ENCODE data around the gene C2orf72. TPM values are rescaled to one million over a fixed set of nuclear protein-coding genes. Genes with fewer than 3 reads are reported as not detected.
"Not testable (repeated sequence)": the region's sequence is repeated elsewhere in the genome, so short reads cannot be mapped to it uniquely, and the experiment has no call there.

Gene C2orf72
- polyA plus RNA-seq, 6 donors from 2014 or later, result not detected

DNA sequence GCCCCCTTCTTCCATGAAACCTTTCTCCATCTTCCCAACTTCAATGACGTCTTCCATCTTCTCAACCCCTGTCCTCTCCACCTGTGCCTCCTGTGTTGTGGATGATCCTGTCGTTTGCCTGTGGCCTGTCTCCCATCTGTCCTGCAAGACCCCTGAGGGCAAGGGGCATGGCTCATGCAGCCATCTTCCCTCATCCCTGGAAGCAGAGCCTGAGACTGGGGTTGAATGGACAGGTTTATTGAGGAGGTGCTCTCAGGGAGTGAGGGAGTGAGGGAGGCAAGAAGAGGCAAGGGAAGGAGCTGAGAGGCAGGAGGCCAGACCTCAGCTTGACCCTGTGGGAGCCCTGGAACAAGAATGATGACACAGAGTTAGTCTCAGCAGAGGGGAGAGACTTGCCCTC is 34.1 kb upstream of the C2orf72 start:
- no peak overlapping the region for H3K4me3 Mint-ChIP-seq
- H3K27ac Mint-ChIP-seq, result no peak overlapping the region
- H3K36me3 Mint-ChIP-seq, result peaks cover 0 to 12% of the 10 kb centered on the region in 2 donors
- peaks cover 0 to 13% (median 0%) of the 10 kb centered on the region in 3 donors for H3K4me1 Mint-ChIP-seq
- peaks cover 32 to 51% (median 40%) of the 10 kb centered on the region in 3 donors for H3K27me3 Mint-ChIP-seq
- DNase-seq (no peak), ATAC-seq (ENCODE audit: low read depth in 2 of 2) (no peak)
- peaks cover 2 to 15% (median 7%) of the 10 kb centered on the region in 7 donors for H3K9me3 Mint-ChIP-seq

DNA sequence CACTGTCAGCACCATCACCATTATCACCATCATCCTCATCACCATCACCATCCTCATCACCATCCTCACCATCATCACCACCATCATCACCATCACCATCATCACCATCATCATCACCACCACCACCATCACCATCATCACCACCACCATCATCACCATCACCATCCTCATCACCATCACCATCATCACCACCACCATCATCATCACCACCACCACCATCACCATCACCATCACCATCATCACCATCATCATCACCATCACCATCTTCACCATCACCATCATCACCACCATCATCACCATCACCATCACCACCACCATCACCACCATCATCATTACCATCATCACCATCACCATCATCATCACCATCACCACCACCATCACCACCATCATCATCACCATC is 32.4 kb upstream of the C2orf72 start:
- not testable (repeated sequence) for ATAC-seq (ENCODE audit: low read depth in 2 of 2); H3K4me3 Mint-ChIP-seq; DNase-seq
- Mint-ChIP-seq H3K9me3 (peaks cover 2 to 15% (median 7%) of the 10 kb centered on the region in 7 donors), H3K36me3 (peaks cover 0 to 12% of the 10 kb centered on the region in 2 donors), H3K4me1 (peaks cover 0 to 13% (median 0%) of the 10 kb centered on the region in 3 donors), H3K27me3 (peaks cover 20 to 38% (median 30%) of the 10 kb centered on the region in 3 donors), H3K27ac (peak overlapping the region in 1 of 6 donors; percentile 27)

DNA sequence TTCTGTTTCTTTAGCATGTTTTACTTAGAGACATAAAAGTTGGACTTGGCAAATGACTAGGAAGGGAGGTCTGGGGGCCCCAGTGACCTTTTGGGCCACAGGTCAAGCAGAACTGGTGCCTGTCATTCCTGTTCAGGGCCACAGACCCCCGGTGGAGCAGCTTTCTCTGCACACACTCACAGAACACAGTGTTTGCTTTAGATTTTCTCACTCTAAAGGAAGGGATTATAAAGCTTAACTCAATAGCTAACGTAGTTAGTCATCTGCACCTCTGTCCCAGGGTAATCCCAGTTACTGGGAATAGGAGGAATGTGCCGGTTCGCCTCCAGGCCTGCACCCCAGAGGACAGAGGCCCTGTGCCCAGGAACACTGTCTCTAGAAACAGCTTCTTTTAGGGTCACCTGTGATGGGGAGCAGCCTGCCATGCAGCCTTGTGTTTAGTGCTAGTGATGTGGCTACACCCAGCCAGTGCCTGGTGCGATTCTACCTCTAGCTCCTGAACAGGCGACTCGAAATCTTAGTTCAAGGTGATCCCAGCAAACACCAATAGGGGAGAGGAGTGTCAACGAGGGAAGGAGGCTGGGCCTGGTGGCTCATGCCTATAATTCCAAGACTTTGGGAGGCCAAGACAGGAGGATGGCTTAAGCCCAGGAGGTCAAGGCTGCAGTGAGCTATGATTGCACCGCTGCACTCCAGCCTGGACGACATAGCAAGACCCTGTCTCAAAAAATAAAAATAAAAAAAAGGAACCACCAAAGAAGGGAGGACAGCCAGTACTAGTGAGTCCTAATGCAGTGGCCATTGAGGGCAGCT is 29.8 kb upstream of the C2orf72 start:
- Mint-ChIP-seq H3K27ac (no peak overlapping the region), H3K27me3 (peaks cover 4 to 22% (median 21%) of the 10 kb centered on the region in 3 donors), H3K4me1 (peaks cover 0 to 9% (median 0%) of the 10 kb centered on the region in 3 donors), H3K36me3 (peaks cover 0 to 12% of the 10 kb centered on the region in 2 donors), H3K4me3 (peak overlapping the region in 1 of 8 donors; percentile 21), H3K9me3 (peaks cover 2 to 15% (median 7%) of the 10 kb centered on the region in 7 donors)
- ATAC-seq (ENCODE audit: low read depth in 2 of 2), result no peak
- DNase-seq, result no peak

DNA sequence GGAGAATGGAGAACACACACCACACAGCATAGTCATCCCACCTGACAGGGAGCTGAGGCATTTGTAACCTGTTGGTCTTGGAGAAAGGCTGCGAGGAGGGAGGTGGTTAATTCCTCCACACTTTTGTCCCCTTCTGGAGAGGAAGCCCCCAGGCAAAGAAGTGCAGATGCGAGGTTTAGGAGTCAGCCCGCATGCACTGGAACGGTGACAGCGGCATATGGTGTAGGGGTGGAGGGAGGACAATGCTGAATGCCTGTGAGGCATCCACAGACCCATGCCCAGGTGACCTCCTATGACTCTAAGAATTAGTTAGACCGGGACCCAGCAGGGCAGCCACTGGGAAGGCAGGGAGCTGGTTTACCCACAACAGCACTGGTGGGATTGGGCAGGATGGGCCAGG is 29.2 kb upstream of the C2orf72 start:
- peaks cover 0 to 12% of the 10 kb centered on the region in 2 donors for H3K36me3 Mint-ChIP-seq
- no peak overlapping the region for H3K4me3 Mint-ChIP-seq
- H3K4me1 Mint-ChIP-seq, result peaks cover 0 to 9% (median 0%) of the 10 kb centered on the region in 3 donors
- H3K9me3 Mint-ChIP-seq, result peaks cover 2 to 15% (median 7%) of the 10 kb centered on the region in 7 donors
- no peak for ATAC-seq (ENCODE audit: low read depth in 2 of 2)
- no peak overlapping the region for H3K27ac Mint-ChIP-seq
- H3K27me3 Mint-ChIP-seq, result peaks cover 4 to 28% (median 19%) of the 10 kb centered on the region in 3 donors
- DNase-seq, result no peak

DNA sequence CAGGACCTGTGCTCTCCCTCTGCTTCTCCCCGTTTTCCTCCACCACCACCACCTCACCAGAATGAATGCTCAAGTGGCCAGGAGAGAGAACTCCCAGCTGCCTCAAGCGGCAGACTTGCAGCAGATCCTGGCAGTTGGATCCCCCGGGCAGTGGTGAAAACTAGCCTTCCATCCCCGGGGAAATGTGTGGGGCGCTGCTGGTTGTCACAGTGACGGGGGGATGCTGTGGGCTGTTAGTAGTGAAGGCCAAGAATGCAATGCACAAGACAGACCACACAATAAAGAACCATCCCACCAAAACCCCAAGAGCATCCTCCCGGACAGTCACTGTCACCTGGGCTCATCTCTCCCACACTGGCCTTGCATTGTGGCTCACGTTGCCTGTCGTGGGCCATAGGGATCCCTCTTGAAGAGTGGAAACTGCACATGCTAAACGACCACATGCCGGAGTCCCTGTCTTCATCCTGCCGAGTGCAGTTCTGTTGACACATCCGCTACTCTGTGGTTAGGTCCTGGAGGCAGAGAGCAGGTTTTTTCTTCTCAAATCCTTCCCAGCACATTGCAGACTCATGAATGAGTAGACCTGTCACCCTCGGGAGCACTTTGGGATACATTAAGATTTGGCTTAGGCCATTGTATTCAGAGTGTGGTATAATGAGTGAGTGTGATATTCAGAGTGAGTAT is 27.9 kb upstream of the C2orf72 start:
- Mint-ChIP-seq H3K9me3 (peaks cover 2 to 11% (median 7%) of the 10 kb centered on the region in 7 donors), H3K4me1 (peaks cover 0 to 9% (median 0%) of the 10 kb centered on the region in 3 donors), H3K36me3 (peaks cover 0 to 12% of the 10 kb centered on the region in 2 donors), H3K4me3 (no peak overlapping the region), H3K27ac (no peak overlapping the region), H3K27me3 (peaks cover 4 to 31% (median 19%) of the 10 kb centered on the region in 3 donors)
- no peak for ATAC-seq (ENCODE audit: low read depth in 2 of 2)
- no peak for DNase-seq

DNA sequence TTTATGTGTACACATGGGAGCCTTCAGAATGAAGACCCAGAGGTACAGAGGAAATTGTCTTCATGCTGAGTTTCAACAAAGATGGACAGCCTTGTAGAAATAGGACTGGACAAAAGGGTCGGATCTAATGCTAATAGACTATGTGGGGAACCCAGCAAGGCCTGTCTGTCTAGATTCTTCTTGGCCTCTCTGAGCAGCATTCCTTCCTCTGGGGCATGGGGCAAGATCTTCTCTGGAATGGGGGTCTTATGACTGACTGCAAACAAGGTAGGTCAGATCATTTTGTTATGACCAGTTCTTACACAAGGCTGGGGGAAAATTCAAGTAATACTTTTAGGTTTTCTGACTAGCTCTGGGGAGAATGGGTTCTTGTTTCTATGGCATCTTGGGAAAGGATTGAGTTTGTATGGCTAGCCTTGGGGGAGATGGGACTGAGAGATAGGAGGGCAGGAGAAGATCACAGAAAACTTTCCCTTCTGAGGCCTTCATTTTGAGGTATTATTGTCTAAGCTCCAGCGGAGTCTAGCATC is 27.1 kb upstream of the C2orf72 start:
- DNase-seq, result no peak
- peaks cover 0 to 39% (median 26%) of the 10 kb centered on the region in 3 donors for H3K27me3 Mint-ChIP-seq
- peaks cover 0 to 5% of the 10 kb centered on the region in 2 donors for H3K36me3 Mint-ChIP-seq
- peaks cover 0 to 4% (median 0%) of the 10 kb centered on the region in 3 donors for H3K4me1 Mint-ChIP-seq
- H3K4me3 Mint-ChIP-seq, result no peak overlapping the region
- H3K9me3 Mint-ChIP-seq, result peaks cover 0 to 4% (median 3%) of the 10 kb centered on the region in 7 donors
- H3K27ac Mint-ChIP-seq, result peak overlapping the region in 2 of 6 donors; percentile 16 to 18
- no peak for ATAC-seq (ENCODE audit: low read depth in 2 of 2)

DNA sequence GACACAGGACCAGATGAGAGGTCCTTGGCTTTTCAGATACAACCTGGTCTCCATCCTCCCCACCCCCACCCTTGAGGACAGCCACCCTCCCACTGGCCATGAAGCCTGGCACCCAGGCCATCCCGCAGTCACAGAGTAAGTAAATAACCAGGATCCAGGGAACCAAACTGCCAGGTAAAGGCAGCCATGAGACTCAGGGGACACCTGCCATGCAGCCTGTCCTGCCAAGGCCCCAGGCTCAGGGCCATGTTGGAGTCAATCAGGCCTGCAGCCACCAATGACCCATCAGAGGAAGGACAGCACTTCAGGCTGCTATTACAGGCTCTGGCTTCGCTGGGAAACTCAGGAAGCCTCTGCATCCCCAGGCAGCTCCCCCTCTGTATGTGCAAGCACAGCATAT is 25.8 kb upstream of the C2orf72 start:
- no peaks in the 10 kb centered on the region for H3K36me3 Mint-ChIP-seq
- H3K4me1 Mint-ChIP-seq, result no peaks in the 10 kb centered on the region
- no peak overlapping the region for H3K4me3 Mint-ChIP-seq
- no peak for ATAC-seq (ENCODE audit: low read depth in 2 of 2)
- no peak for DNase-seq
- H3K27me3 Mint-ChIP-seq, result peaks cover 0 to 42% (median 35%) of the 10 kb centered on the region in 3 donors
- H3K9me3 Mint-ChIP-seq, result no peaks in the 10 kb centered on the region
- H3K27ac Mint-ChIP-seq, result no peak overlapping the region

DNA sequence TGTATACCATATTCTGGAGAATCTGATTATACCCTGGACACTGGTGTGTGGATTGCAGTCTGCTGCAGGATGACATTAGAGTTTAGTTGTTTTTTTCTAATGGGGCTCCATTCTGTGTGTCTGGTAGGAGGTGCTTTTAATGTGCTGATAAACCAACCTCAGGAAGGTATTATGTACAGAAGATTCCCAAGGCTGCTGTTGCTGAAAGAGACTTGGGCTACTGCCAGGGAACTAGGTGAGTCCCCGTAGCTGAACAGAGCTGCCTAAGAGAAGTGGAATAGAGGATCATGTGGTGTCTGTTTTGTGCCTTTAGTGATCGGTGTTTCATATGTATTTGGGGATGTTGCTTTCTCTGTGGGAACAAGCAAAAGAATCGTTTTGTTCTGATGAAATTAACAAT is 24.9 kb upstream of the C2orf72 start:
- H3K4me3 Mint-ChIP-seq, result no peak overlapping the region
- no peaks in the 10 kb centered on the region for H3K9me3 Mint-ChIP-seq
- no peak for DNase-seq
- H3K27me3 Mint-ChIP-seq, result peaks cover 4 to 51% (median 44%) of the 10 kb centered on the region in 3 donors
- no peaks in the 10 kb centered on the region for H3K36me3 Mint-ChIP-seq
- no peaks in the 10 kb centered on the region for H3K4me1 Mint-ChIP-seq
- no peak for ATAC-seq (ENCODE audit: low read depth in 2 of 2)
- H3K27ac Mint-ChIP-seq, result no peak overlapping the region

DNA sequence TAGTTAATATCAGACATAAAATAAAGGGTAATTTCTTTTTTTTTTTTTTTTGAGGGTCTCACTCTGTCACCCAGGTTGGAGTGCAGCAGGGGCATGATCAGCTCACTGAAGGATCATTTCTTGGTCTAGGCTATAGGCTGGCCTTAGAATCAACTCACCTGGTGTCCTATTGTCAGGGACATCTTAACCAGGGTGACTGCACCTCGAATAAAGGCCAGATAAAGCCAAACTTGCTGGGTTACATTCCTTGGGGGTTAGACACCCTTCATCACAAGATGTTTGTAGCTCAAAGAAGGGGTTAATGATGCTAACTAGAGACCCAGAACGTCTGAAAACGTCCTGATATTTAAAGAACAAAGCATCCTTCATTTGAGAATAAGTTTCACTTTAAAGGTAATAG is 23.5 kb upstream of the C2orf72 start:
- Mint-ChIP-seq H3K4me3 (no peak overlapping the region), H3K9me3 (no peaks in the 10 kb centered on the region), H3K27me3 (peaks cover 9 to 61% (median 40%) of the 10 kb centered on the region in 3 donors), H3K36me3 (no peaks in the 10 kb centered on the region), H3K4me1 (no peaks in the 10 kb centered on the region), H3K27ac (no peak overlapping the region)
- no peak for ATAC-seq (ENCODE audit: low read depth in 2 of 2)
- no peak for DNase-seq

DNA sequence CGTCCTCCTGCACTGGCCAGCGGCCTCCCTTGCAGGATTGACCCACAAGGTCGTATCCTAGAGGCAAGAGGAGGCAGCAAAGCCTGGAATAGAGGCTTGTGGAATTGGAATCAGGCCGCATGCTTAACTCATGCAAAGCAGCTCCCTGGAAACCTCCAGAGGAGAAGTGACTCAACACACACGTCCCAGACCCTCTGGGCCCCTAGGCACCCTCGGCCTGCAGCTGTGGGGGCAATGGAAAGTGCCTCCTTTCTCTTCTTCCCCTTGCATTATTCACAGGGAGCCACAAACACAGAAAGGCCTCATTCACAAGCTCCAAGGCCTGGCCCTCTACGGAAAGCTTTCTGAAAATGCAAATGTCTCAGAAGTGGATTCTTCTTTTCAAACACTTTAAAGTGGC is 21.8 kb upstream of the C2orf72 start:
- no peaks in the 10 kb centered on the region for H3K36me3 Mint-ChIP-seq
- no peaks in the 10 kb centered on the region for H3K4me1 Mint-ChIP-seq
- no peak overlapping the region for H3K4me3 Mint-ChIP-seq
- H3K27me3 Mint-ChIP-seq, result peaks cover 13 to 61% (median 53%) of the 10 kb centered on the region in 3 donors
- DNase-seq (no peak), ATAC-seq (ENCODE audit: low read depth in 2 of 2) (no peak)
- H3K9me3 Mint-ChIP-seq, result peaks cover 0 to 3% (median 0%) of the 10 kb centered on the region in 7 donors
- H3K27ac Mint-ChIP-seq, result no peak overlapping the region

DNA sequence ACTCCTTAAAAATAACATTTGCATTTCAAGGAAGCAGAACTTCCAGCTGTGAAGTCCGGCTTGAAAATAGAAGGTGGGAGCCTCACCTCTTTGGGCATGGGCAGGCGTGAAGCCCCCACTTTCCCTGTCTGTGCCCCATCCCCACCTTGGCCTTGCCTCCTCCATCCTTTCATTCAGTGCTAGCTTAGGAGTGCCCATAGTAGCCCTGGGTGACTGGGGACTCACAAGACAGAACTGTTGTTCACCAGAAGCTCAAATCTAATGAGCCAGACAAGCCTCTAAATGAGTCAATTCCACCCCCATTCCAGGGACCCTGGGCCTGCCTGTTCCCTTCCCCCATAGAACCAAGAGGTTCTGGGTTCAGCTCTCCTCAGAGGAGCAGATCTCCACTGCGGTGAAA is 21.4 kb upstream of the C2orf72 start:
- H3K4me3 Mint-ChIP-seq, result no peak overlapping the region
- H3K4me1 Mint-ChIP-seq, result no peaks in the 10 kb centered on the region
- no peaks in the 10 kb centered on the region for H3K36me3 Mint-ChIP-seq
- H3K27me3 Mint-ChIP-seq, result peaks cover 13 to 59% (median 56%) of the 10 kb centered on the region in 3 donors
- H3K9me3 Mint-ChIP-seq, result peaks cover 0 to 5% (median 0%) of the 10 kb centered on the region in 7 donors
- no peak overlapping the region for H3K27ac Mint-ChIP-seq
- ATAC-seq (ENCODE audit: low read depth in 2 of 2) (no peak), DNase-seq (no peak)

DNA sequence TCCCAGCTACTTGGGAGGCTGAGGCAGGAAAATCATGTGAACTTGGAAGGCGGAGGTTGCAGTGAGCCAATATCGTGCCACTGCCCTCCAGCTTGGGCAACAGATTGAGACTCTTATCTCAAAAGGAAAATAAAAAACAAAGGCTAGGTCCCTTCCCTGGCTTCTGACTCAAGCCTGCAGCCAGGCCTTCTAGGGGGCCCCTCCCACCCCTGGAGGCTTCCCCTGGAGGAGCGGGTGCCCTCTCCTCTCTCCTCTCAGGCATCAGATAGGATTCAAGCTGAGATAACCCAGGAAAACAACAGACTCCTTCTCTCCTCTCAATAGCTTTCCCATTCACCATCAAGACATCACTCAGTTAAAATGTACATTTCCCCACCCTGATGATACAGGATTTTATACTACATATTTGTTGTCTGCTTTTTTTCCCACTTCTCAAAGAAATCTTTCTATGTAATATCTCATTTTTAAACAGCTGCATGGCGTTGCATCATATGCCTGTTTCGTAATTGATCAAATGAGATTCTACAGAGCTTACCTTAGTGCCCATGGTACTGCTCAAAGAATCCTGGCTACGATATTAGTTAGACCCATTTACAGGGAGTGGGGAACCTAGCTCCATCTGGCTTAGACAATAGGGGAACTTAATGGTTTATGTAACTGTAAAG is 20.6 kb upstream of the C2orf72 start:
- Mint-ChIP-seq H3K36me3 (no peaks in the 10 kb centered on the region), H3K4me3 (no peak overlapping the region), H3K4me1 (no peaks in the 10 kb centered on the region), H3K9me3 (peaks cover 0 to 5% (median 0%) of the 10 kb centered on the region in 7 donors), H3K27ac (no peak overlapping the region), H3K27me3 (peaks cover 20 to 60% (median 56%) of the 10 kb centered on the region in 3 donors)
- ATAC-seq (ENCODE audit: low read depth in 2 of 2) (no peak), DNase-seq (no peak)

DNA sequence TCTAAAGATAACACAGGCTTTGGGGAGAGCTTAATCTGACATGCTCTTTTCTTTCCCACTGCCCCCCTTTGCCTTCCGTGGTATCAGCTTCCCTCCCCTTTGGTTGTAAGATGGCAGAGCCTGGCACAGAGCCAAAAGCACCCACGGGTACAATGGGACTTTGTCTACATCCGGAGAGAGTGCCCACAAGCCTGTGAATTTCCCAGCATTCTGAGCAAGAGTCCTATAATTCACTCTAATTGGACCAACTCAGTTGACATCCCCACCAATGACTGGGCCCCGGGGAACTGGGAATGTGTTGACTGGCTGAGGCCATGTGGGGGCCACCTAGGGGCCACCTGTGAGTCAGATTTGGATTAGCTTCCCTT is 20.1 kb upstream of the C2orf72 start:
- no peaks in the 10 kb centered on the region for H3K4me1 Mint-ChIP-seq
- no peaks in the 10 kb centered on the region for H3K36me3 Mint-ChIP-seq
- ATAC-seq (ENCODE audit: low read depth in 2 of 2) (no peak), DNase-seq (no peak)
- H3K4me3 Mint-ChIP-seq, result no peak overlapping the region
- H3K27ac Mint-ChIP-seq, result no peak overlapping the region
- H3K27me3 Mint-ChIP-seq, result peaks cover 20 to 56% (median 51%) of the 10 kb centered on the region in 3 donors
- H3K9me3 Mint-ChIP-seq, result peaks cover 0 to 5% (median 0%) of the 10 kb centered on the region in 7 donors
